KMS-11 (cell line): ENCODE data around the gene ZNF410.

Experiments used
- H2AFZ ChIP-seq: fragments of 200-600 bp; sonication (generic); 2 replicates; pipeline ENCODE4 v1.6.1; 2016; ENCODE audit warnings: antibody characterized with exemption, mixed run types, low read depth
- H3K27ac ChIP-seq: fragments of 200-600 bp; sonication (generic); 2 replicates; pipeline ENCODE4 v1.6.1; 2016; ENCODE audit warnings: mild to moderate bottlenecking, mixed run types
- H3K27me3 ChIP-seq: fragments of 200-600 bp; sonication (generic); 2 replicates; pipeline ENCODE4 v1.6.1; 2017; ENCODE audit warnings: mild to moderate bottlenecking, low read depth, mixed run types, moderate library complexity; ENCODE audit not compliant: insufficient read depth
- H3K36me3 ChIP-seq: fragments of 200-600 bp; sonication (generic); 2 replicates; pipeline ENCODE4 v1.6.1; 2017; ENCODE audit warnings: mild to moderate bottlenecking, mixed run types; ENCODE audit not compliant: insufficient read depth
- H3K4me1 ChIP-seq: fragments of 200-600 bp; sonication (generic); 2 replicates; pipeline ENCODE4 v1.6.1; 2016; ENCODE audit warnings: mild to moderate bottlenecking, low read depth, mixed run types; ENCODE audit not compliant: poor library complexity, severe bottlenecking
- H3K4me2 ChIP-seq: fragments of 200-600 bp; sonication (generic); 2 replicates; pipeline ENCODE4 v1.7.0; 2016; ENCODE audit warnings: mild to moderate bottlenecking, mixed run types
- H3K4me3 ChIP-seq: fragments of 200-600 bp; sonication (generic); IDR thresholded peaks from 2 replicates; pipeline ENCODE4 v1.6.1; 2017; ENCODE audit warnings: low read depth, low read length, mixed read lengths; ENCODE audit not compliant: insufficient read depth
- H3K79me2 ChIP-seq: fragments of 200-600 bp; sonication (generic); 2 replicates; pipeline ENCODE4 v1.6.1; 2016; ENCODE audit warnings: low read depth, mixed run types; ENCODE audit not compliant: insufficient read depth
- H3K9ac ChIP-seq: fragments of 200-600 bp; sonication (generic); 2 replicates; pipeline ENCODE4 v1.6.1; 2016; ENCODE audit warnings: mild to moderate bottlenecking, mixed run types
- H4K20me1 ChIP-seq: fragments of 200-600 bp; sonication (generic); 2 replicates; pipeline ENCODE4 v1.6.1; 2016; ENCODE audit warnings: mild to moderate bottlenecking, mixed run types; ENCODE audit not compliant: insufficient read depth
- CTCF ChIP-seq: fragments of 200-600 bp; sonication (generic); conservative IDR thresholded peaks from 2 replicates; pipeline ENCODE4 v1.6.1; 2017; ENCODE audit warnings: low read depth, mild to moderate bottlenecking, antibody characterized with exemption, low read length, moderate library complexity, mixed read lengths

ZNF410 gene

GRCh38 chr14:73936548-73936947 lies 49.9 kb downstream of the ZNF410 start:
- Histone ChIP-seq H3K4me2 (no peak overlapping the region), H2AFZ (no peak overlapping the region), H4K20me1 (no peaks in the 10 kb centered on the region), H3K4me1 (no peaks in the 10 kb centered on the region), H3K79me2 (no peaks in the 10 kb centered on the region), H3K27me3 (no peaks in the 10 kb centered on the region), H3K36me3 (no peaks in the 10 kb centered on the region), H3K4me3 (no peak overlapping the region), H3K9ac (no peak overlapping the region), H3K27ac (no peak overlapping the region)
- no peak for TF ChIP-seq CTCF

GRCh38 chr14:73937012-73937411 lies 50.4 kb downstream of the ZNF410 start:
- no peak overlapping the region for H3K27ac ChIP-seq
- no peaks in the 10 kb centered on the region for H4K20me1 ChIP-seq
- no peak overlapping the region for H3K4me2 ChIP-seq
- no peaks in the 10 kb centered on the region for H3K27me3 ChIP-seq
- no peak overlapping the region for H2AFZ ChIP-seq
- no peak overlapping the region for H3K4me3 ChIP-seq
- no peaks in the 10 kb centered on the region for H3K36me3 ChIP-seq
- H3K9ac ChIP-seq = no peak overlapping the region
- H3K79me2 ChIP-seq = no peaks in the 10 kb centered on the region
- TF ChIP-seq CTCF = no peak
- no peaks in the 10 kb centered on the region for H3K4me1 ChIP-seq

DNA sequence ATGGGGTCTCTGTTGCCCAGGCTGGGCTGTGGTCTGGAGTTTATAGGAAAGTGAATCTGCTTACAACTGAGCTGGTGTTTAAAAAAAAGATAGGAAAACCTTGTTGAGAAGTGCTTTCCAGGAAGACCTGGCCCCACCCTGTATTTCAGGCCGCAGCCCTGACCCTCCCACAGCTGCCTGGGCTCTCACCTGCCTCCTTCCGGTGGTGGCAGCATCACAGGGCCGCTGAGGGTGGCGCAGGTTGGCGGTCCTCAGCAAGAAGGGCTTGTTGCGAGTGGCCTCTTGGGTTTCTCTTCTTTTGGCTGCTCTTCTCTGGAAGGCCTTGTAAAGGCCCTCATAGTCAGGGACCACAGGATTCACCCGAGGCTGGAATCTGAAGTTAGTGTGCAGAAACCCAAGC lies 55.5 kb downstream of the ZNF410 start:
- H3K79me2 ChIP-seq = no peaks in the 10 kb centered on the region
- H3K27ac ChIP-seq = no peak overlapping the region
- no peaks in the 10 kb centered on the region for H3K4me1 ChIP-seq
- no peak for TF ChIP-seq CTCF
- H4K20me1 ChIP-seq = no peaks in the 10 kb centered on the region
- H2AFZ ChIP-seq = no peak overlapping the region
- H3K36me3 ChIP-seq = no peaks in the 10 kb centered on the region
- H3K4me2 ChIP-seq = no peak overlapping the region
- no peaks in the 10 kb centered on the region for H3K27me3 ChIP-seq
- H3K4me3 ChIP-seq = no peak overlapping the region
- H3K9ac ChIP-seq = no peak overlapping the region

DNA sequence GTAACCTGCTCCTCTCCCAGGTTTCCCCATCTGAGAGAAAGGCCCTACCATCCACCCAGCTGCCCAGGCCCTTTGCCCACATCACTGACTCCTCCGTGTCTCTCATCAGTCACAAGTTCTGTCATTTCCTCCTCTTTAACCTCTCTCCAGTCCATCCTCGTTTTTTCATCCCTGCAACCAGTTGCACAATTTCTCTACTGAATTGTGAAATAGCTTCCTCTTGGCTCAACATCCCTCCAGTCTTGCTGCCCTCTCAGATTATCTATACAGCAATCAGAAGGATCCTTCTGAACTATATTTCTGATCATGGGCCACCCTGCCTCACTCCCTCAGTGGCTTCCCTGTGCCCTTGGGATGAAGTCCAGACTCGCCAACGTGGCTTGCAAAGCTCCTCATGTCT lies 56.4 kb downstream of the ZNF410 start:
- no peak for TF ChIP-seq CTCF
- no peaks in the 10 kb centered on the region for H3K36me3 ChIP-seq
- H3K27ac ChIP-seq = no peak overlapping the region
- no peaks in the 10 kb centered on the region for H3K79me2 ChIP-seq
- H3K9ac ChIP-seq = no peak overlapping the region
- H3K4me2 ChIP-seq = no peak overlapping the region
- no peaks in the 10 kb centered on the region for H3K4me1 ChIP-seq
- no peaks in the 10 kb centered on the region for H4K20me1 ChIP-seq
- H3K27me3 ChIP-seq = no peaks in the 10 kb centered on the region
- no peak overlapping the region for H3K4me3 ChIP-seq
- H2AFZ ChIP-seq = no peak overlapping the region
